Ectodermal cell (in vitro differentiated cells): ENCODE measurements around the gene FUZ.

Experiments used
- H3K27ac ChIP-seq: 2 replicates; pipeline ENCODE4 v1.7.0; 2013; ENCODE audit warnings: mild to moderate bottlenecking, low read depth, low read length; ENCODE audit not compliant: insufficient read depth, poor library complexity, severe bottlenecking
- H3K27me3 ChIP-seq: 2 replicates; pipeline ENCODE4 v1.7.0; 2013; ENCODE audit warnings: mild to moderate bottlenecking, low read length; ENCODE audit not compliant: insufficient read depth, control insufficient read depth, poor library complexity, severe bottlenecking
- H3K36me3 ChIP-seq: one replicate; pipeline ENCODE4 v1.7.0; 2013; ENCODE audit warnings: low read length; ENCODE audit not compliant: control insufficient read depth, insufficient read depth
- H3K4me1 ChIP-seq: one replicate; pipeline ENCODE4 v1.7.0; 2013; ENCODE audit warnings: low read length; ENCODE audit not compliant: control insufficient read depth, insufficient read depth
- H3K4me3 ChIP-seq: 2 replicates; pipeline ENCODE4 v1.7.0; 2013; ENCODE audit warnings: low read depth, low read length, control low read depth; ENCODE audit not compliant: insufficient read depth
- H3K9me3 ChIP-seq: 2 replicates; pipeline ENCODE4 v1.7.0; 2013; ENCODE audit warnings: mild to moderate bottlenecking, low read length, moderate library complexity; ENCODE audit not compliant: control insufficient read depth
- WGBS, 2 experiments: methylation state at CpG; one replicate each; pipeline ENCODE4 v1.1.7; 2013; ENCODE audit warnings: missing lambda C conversion rate in 2 of 2; 5-methylcytosine and 5-hydroxymethylcytosine counted together

Gene FUZ

DNA sequence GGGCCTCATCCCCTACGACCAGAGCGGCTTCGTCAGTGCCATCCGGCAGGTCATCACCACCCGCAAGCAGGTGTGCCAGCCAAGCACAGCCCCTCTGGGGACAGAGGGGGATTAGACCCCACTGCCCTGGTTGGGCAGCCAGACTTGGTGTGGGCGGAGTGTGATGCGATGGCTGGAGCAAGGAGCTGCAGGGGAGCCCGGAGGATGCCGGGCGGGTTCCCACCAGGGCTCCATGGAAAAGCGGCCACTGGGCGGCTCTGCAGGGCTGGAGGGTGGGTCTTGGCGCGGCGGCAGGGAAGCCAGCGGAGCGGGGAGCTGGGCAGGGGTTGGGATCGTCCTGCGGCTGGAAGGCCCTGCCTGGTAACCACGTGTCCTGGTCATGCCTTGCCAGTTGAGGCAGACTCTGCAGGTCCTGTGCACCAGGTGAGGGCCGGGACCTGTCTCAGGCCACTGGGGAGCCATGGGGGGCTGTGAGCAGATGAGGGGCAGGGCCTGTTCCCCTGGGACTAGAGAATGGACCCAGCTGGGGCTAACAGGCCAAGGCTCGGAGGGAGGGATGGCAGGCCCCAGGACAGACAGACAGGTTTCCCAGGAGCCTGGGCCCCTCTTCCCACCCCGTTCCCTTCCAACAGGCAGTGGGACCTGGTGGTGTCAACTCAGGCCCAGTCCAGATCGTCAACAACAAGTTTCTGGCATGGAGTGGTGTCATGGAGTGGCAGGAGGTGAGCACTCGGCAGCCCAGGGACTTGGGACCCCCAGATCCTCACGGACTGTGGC, 44.2 kb upstream of the FUZ start:
- Histone ChIP-seq H3K4me3 (no peak overlapping the region), H3K4me1 (peaks cover 19% of the 10 kb centered on the region), H3K36me3 (peaks cover 62% of the 10 kb centered on the region), H3K27me3 (no peaks in the 10 kb centered on the region), H3K9me3 (no peaks in the 10 kb centered on the region), H3K27ac (no peak overlapping the region)
- WGBS, 2 experiments: 95% methylated on average over 26 of the region's 26 CpGs

DNA sequence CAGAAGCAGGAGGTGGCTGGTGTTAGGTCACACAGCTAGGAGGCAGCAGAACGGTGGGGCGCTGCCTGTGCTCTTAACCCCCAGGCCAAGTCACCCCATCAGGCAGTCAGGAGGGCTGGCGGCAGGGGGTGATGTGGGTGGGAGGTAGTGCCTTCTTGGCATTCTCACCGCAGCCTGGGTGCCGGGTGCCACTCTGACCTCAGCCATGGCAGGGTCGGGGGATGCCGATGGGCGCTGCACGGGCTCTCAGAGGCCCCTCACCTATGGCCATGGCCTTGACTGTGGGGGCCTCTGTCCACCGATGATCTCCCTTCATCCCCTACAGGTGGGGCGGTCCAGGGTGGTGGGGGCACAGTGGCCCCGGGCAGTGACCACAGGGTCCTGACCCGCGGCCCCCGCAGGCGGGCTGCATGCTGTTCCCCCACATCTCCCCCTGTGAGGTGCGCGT, 43.5 kb upstream of the FUZ start:
- Histone ChIP-seq H3K27ac (no peak overlapping the region), H3K4me3 (no peak overlapping the region), H3K4me1 (peaks cover 20% of the 10 kb centered on the region), H3K36me3 (peaks cover 58% of the 10 kb centered on the region), H3K27me3 (no peaks in the 10 kb centered on the region), H3K9me3 (no peaks in the 10 kb centered on the region)
- WGBS, 2 experiments: 96 to 97% methylated on average over 18 of the region's 18 CpGs

DNA sequence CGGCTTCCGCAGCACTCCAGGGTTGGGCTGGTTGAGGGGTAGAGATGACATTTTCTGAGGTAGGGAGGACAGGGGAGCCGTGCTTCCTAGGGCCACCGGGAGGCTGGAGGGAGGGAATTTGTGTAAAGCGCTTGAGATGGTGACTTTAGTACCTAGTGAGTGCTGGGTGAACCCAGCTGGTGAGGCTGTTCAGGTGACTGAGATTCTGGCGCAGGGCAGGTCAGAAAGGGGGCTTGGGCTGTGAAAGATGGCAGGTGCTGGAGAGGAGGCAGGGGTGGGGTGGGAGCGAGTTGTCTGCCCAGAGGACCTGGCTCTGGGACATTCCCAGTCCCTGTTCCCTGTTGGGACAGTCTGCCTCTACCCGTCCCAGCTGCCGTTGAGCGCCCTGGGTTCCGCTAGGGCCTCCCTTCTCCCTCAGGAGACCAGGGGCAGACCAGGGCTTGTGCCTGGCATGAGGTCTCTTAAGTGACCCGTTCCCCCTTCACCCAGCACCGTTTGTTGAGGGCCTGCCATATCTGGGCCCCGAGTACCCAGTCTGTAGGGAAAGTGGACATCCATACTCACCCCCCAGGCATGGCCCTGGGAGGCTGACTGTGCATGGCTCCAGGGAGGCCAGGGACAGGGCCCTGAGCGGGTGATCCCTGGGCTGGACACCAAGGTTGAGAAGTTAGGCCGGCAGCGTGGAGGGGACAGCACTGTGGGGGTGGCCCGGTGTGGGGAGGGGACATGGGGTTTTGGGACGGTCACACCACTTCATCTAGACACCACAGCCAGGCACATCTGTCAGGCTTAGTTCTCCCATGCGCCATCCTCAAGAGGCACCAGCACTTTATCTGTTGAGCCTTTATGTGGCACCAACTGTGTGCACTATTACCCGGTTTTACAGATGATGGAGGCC, 42.8 kb upstream of the FUZ start:
- no peaks in the 10 kb centered on the region for H3K9me3 ChIP-seq
- no peaks in the 10 kb centered on the region for H3K27me3 ChIP-seq
- peaks cover 52% of the 10 kb centered on the region for H3K36me3 ChIP-seq
- WGBS, 2 experiments: 94 to 96% methylated on average over 21 of the region's 21 CpGs
- no peak overlapping the region for H3K4me3 ChIP-seq
- peaks cover 20% of the 10 kb centered on the region for H3K4me1 ChIP-seq
- no peak overlapping the region for H3K27ac ChIP-seq

DNA sequence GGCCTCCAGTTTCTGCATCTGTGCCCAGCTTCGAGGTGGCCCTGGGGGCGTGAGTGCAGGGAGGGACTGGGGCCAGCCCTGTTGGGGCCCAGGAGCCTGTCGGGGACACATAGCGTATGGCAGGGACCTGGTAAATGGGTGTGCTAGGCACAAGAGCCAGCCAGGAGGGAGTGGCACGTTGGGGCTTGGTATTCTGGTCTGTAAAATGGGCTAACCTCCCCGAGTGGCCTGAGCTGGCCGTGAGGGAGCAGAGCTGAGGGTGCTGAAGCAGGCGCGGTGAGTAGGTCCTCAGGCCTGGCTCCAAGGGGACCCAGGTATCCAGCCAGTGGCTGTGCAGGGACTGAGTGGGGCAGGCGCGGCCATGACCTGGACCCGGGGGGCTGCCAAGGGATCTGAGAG, 42.2 kb upstream of the FUZ start:
- Histone ChIP-seq H3K9me3 (no peaks in the 10 kb centered on the region), H3K36me3 (peaks cover 48% of the 10 kb centered on the region), H3K27ac (no peak overlapping the region), H3K4me3 (no peak overlapping the region), H3K27me3 (no peaks in the 10 kb centered on the region), H3K4me1 (peaks cover 20% of the 10 kb centered on the region)
- WGBS, 2 experiments: 95 to 96% methylated on average over 12 of the region's 12 CpGs

DNA sequence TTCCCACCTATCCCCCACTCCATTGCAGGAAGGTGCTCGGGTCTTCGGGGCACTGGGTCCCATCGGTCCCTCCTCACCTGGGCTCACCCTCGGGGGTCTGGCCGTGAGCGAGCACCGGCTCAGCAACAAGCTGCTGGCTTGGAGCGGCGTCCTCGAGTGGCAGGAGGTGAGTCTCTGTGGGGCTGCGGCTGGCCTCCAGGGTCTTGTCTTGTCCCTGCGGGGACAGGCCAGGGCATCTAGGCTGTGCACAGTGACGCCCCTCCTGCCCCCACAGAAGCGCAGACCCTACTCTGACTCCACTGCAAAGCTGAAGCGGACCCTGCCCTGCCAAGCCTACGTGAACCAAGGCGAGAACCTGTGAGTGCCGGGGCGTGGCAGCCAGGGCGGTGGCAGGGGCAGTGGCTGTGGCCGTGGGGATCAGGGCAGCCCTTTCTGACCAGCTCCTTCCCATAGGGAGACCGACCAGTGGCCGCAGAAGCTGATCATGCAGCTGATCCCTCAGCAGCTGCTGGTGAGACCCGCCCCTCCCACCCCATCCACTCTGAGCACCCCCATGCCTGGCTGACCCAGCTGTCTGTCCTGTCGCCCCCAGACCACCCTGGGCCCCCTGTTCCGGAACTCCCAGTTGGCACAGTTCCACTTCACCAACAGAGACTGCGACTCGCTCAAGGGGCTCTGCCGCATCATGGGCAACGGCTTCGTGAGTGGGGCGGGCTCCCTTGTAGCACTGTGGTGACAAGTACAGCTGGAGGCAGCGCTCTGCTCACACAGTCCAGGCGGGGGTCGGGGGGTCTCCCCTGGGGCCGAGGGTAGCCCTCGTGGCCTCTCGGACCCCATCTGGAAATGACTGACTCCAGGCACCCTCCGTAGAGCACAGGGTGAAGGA, 41.5 kb upstream of the FUZ start:
- Histone ChIP-seq H3K4me3 (no peak overlapping the region), H3K27ac (no peak overlapping the region), H3K4me1 (peaks cover 24% of the 10 kb centered on the region), H3K36me3 (peaks cover 46% of the 10 kb centered on the region), H3K9me3 (no peaks in the 10 kb centered on the region), H3K27me3 (no peaks in the 10 kb centered on the region)
- 95 to 96% methylated on average over 39 of the region's 39 CpGs for WGBS, 2 experiments

DNA sequence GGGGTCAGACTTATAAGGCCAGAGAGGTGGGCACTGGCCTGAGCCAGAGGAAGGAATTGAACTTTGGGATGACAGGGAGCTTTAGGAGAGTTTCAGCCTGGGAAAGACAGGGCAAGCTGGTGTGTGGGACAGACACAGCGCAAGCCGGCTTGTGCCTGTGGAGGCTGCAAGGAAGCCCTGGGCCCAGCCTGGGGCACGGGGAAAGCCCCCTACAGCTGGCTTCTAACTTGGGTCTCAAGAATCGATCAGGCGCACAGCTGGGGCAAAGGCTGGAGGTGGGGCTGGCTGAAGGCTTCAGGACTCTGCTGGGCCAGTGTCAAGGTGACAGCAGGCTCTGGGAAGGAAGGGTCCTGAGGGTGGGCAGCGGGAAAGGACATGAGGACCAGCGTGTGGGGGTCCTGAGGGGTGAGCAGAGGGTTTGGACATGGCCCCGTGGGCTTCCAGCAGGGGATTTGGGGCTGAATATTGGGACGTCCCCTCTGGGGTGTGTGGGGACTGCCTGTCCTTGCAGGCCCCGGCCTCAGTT, 40.8 kb upstream of the FUZ start:
- H3K4me3 ChIP-seq: no peak overlapping the region
- peaks cover 44% of the 10 kb centered on the region for H3K36me3 ChIP-seq

DNA sequence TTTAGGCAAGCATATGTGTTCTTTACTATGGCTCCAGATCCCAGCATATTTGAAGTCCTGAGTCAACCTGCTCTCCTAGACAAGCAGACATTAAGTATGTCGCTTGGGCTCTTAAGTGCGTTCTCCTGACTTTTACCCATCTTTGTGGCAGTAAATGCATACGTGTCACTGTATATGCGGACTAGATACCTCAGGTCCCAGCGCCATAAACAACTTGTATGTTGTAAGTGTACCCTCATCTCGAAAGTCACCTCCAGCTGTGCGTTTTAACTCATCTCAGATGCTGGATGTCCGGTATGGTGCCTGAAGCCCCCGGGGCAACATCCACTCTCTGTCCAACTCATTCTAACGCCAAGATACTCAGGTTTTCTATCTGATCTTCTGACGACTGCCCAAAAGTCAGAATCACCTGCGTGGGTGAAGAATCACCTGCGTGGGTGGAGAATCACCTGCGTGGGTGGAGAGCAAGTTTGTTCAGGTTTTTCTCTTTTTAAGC, 39.6 kb upstream of the FUZ start:
- 92% methylated on average over 14 of the region's 14 CpGs for WGBS, 2 experiments
- peaks cover 33% of the 10 kb centered on the region for H3K36me3 ChIP-seq

More for the DNA sequence above, 40.8 kb upstream of the FUZ start:
- H3K4me1 ChIP-seq: peaks cover 24% of the 10 kb centered on the region
- no peak overlapping the region for H3K27ac ChIP-seq
- WGBS, 2 experiments: 93 to 94% methylated on average over 10 of the region's 10 CpGs
- H3K9me3 ChIP-seq: no peaks in the 10 kb centered on the region
- H3K27me3 ChIP-seq: no peaks in the 10 kb centered on the region

DNA sequence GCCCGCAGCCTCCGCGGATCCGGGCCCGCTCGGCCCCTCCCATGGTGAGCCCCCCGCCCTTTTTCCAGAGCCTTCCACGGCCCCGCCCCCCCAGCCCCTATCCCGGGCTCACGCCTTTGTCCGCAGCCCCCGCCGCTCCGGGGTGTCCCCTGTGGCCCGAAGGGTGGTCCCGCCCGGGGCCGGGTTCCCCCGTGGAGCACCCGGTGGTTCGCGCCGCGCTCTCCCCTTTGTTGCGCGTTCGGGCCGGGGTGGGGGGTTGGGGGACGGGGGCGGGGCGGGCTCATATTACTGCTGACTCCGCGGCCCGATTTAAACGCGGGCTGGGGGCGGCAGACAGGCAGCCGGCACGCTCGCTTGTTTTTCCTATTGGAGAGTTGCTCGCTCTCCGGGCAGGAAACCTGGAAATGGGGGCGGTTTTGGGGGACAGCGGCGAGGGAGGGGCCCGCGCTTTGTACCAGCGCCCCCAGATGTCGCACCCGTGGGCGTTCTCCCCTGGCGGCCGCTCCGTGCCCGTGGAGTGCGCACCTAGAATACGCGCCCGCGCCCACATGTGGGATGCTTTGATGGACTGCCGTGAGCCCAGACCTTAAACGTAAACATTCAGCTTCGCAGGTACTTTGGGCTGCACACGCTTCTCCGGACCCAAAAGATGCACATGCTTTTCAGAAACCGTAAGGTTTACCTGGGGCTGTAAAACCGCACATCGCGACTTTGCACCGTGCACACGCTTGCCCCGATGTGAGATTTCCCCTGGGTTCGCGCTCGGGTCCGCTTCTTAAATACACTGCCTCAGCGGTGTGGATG, 38.6 kb upstream of the FUZ start:
- Histone ChIP-seq H3K36me3 (peaks cover 23% of the 10 kb centered on the region), H3K27ac (peak overlapping the region; percentile 95), H3K27me3 (no peaks in the 10 kb centered on the region), H3K4me3 (peak overlapping the region; percentile 62), H3K4me1 (peaks cover 24% of the 10 kb centered on the region), H3K9me3 (no peaks in the 10 kb centered on the region)
- 2 to 3% methylated on average over 78 of the region's 78 CpGs for WGBS, 2 experiments

More for the DNA sequence above, 39.6 kb upstream of the FUZ start:
- Histone ChIP-seq H3K4me3 (peak overlapping the region; percentile 62), H3K27me3 (no peaks in the 10 kb centered on the region), H3K27ac (no peak overlapping the region), H3K9me3 (no peaks in the 10 kb centered on the region), H3K4me1 (peaks cover 24% of the 10 kb centered on the region)
